Thoracic aorta (tissue), 2 donors: Measurements from ENCODE around the gene ZNHIT6. TPM values are rescaled to one million over a fixed set of nuclear protein-coding genes. Genes with fewer than 3 reads are reported as not detected.
"Not testable (repeated sequence)": the region's sequence is repeated elsewhere in the genome, so short reads cannot be mapped to it uniquely, and the experiment has no call there.

Source experiments
- ATAC-seq: fragments of 150-250 bp; one replicate; pipeline ENCODE4 v1.8.0; 2017; ENCODE audit warnings: low read depth; ENCODE audit not compliant: insufficient number of reproducible peaks, low FRiP score
- DNase-seq: peaks from one replicate; pipeline ENCODE4 v3.0.0-alpha.2; 2020; ENCODE audit warnings: low spot score
- H3K27ac ChIP-seq, 2 donors: fragments of 200-600 bp; sonication (generic); 1 replicate in 1 of 2; 2 replicates in 1 of 2; pipeline ENCODE4 v1.5.1; 2016; ENCODE audit warnings: mild to moderate bottlenecking in 2 of 2, moderate library complexity in 2 of 2
- H3K27me3 ChIP-seq: fragments of 200-600 bp; sonication (generic); replicated peaks from 2 replicates; pipeline ENCODE4 v1.6.0; 2016; ENCODE audit warnings: mild to moderate bottlenecking; ENCODE audit not compliant: insufficient read depth
- H3K36me3 ChIP-seq: fragments of 200-600 bp; sonication (generic); one replicate; pipeline ENCODE4 v1.5.1; 2016
- H3K4me1 ChIP-seq, 2 donors: fragments of 200-600 bp; sonication (generic); 1 replicate in 1 of 2; 2 replicates in 1 of 2; pipeline versions ENCODE4 v1.5.1 to v1.6.0; 2016; ENCODE audit warnings: low read depth in 2 of 2, mild to moderate bottlenecking in 1 of 2; ENCODE audit not compliant: control insufficient read depth in 1 of 2
- H3K4me3 ChIP-seq: fragments of 200-600 bp; sonication (generic); 2 replicates; pipeline ENCODE4 v1.5.1; 2016; ENCODE audit warnings: mild to moderate bottlenecking
- H3K9me3 ChIP-seq: fragments of 200-600 bp; sonication (generic); 2 replicates; pipeline ENCODE4 v1.5.1; 2016
- CTCF ChIP-seq: fragments of 200-600 bp; sonication (generic); IDR thresholded peaks from one replicate; pipeline ENCODE4 v1.5.1; 2019; ENCODE audit warnings: antibody characterized with exemption
- total RNA-seq, 2 donors: library from RNA; depleted of rRNA; stranded (reverse); fragments of >200 nt; gene quantifications; one replicate each; pipeline versions ENCODE4 v1.1.0 to v1.2.3, GENCODE V29; 2016

ZNHIT6 gene
- total RNA-seq, 2 donors from 2014 or later, result 14.5 to 19.1 TPM

DNA sequence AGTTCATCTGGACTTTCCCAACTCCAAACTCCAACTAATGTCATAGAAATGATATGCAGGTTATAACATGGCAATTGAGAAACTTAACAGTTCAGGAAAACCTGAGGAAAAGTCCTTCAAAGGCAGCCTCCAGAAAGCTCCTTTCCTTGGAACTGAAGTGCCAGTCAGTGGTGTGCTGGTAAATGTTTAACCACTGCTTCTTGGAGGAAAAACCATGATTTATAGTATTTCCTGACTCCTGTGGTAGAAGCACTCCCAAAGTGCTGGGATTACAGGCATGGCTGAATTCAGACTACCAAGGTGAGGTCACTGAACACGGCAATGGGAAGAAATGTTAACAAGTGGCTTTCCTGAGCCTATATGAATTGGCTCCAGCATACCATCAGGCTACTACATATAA is 26.7 kb upstream of the ZNHIT6 start:
- no peak for ATAC-seq
- no peak overlapping the region for H3K27ac ChIP-seq
- H3K4me3 ChIP-seq, result no peak overlapping the region
- DNase-seq, result no peak
- no peaks in the 10 kb centered on the region for H3K4me1 ChIP-seq
- H3K27me3 ChIP-seq, result no peaks in the 10 kb centered on the region
- no peaks in the 10 kb centered on the region for H3K9me3 ChIP-seq
- TF ChIP-seq CTCF, result no peak
- no peaks in the 10 kb centered on the region for H3K36me3 ChIP-seq

GRCh38 chr1:85718678-85719340 is 10.6 kb upstream of the ZNHIT6 start:
- Histone ChIP-seq H3K4me1 (no peaks in the 10 kb centered on the region), H3K4me3 (no peak overlapping the region), H3K9me3 (peaks cover 9% of the 10 kb centered on the region), H3K36me3 (no peaks in the 10 kb centered on the region), H3K27ac (no peak overlapping the region), H3K27me3 (no peaks in the 10 kb centered on the region)
- no peak for DNase-seq
- no peak for ATAC-seq
- no peak for TF ChIP-seq CTCF

GRCh38 chr1:85714418-85715114 is 6.3 kb upstream of the ZNHIT6 start:
- not testable (repeated sequence) for H3K9me3 ChIP-seq, H3K27ac ChIP-seq, H3K36me3 ChIP-seq, H3K27me3 ChIP-seq, ATAC-seq, H3K4me3 ChIP-seq, H3K4me1 ChIP-seq, DNase-seq

DNA sequence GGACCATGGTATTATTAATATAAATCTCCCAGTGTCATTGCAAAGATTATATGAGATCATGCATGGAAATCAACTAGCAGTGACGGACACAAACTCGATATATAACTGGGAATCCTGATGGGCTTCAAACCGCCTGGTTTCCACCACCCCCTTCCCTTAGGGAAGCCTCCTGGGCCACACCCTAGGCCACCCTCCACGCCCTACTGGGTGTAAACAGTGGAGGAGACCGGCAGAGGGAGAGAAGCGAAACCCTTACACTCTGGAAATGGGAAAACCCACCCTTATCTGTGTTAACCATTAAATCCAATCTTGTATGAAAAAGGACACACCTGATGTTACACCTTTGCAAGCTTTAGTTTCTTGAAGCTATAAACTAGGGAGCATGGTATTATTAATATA is 595 bp upstream of the ZNHIT6 start:
- Histone ChIP-seq H3K27me3 (no peaks in the 10 kb centered on the region), H3K4me3 (peak overlapping the region; percentile 97), H3K27ac (peak overlapping the region; percentile 75 to 90), H3K4me1 (peaks cover 9 to 10% of the 10 kb centered on the region in 2 donors), H3K36me3 (no peaks in the 10 kb centered on the region), H3K9me3 (no peaks in the 10 kb centered on the region)
- TF ChIP-seq CTCF, result no peak
- DNase-seq, result no peak
- ATAC-seq, result no peak

- H3K4me1 ChIP-seq, result peaks cover 9 to 10% of the 10 kb centered on the region in 2 donors
- ATAC-seq (no peak), DNase-seq (no peak)
- H3K9me3 ChIP-seq, result no peaks in the 10 kb centered on the region
- H3K27me3 ChIP-seq, result no peaks in the 10 kb centered on the region
- H3K36me3 ChIP-seq, result no peaks in the 10 kb centered on the region
- peak overlapping the region; percentile 75 to 90 for H3K27ac ChIP-seq
- H3K4me3 ChIP-seq, result peak overlapping the region; percentile 97
- TF ChIP-seq CTCF, result no peak
These were observed 805 bp downstream of the ZNHIT6 start for GRCh38 chr1:85707267-85707989.
